ENCODE data around the gene CEBPB.
A peak's percentile ranks its signal among the peaks of the same experiment; 100 is the strongest.

DNA sequence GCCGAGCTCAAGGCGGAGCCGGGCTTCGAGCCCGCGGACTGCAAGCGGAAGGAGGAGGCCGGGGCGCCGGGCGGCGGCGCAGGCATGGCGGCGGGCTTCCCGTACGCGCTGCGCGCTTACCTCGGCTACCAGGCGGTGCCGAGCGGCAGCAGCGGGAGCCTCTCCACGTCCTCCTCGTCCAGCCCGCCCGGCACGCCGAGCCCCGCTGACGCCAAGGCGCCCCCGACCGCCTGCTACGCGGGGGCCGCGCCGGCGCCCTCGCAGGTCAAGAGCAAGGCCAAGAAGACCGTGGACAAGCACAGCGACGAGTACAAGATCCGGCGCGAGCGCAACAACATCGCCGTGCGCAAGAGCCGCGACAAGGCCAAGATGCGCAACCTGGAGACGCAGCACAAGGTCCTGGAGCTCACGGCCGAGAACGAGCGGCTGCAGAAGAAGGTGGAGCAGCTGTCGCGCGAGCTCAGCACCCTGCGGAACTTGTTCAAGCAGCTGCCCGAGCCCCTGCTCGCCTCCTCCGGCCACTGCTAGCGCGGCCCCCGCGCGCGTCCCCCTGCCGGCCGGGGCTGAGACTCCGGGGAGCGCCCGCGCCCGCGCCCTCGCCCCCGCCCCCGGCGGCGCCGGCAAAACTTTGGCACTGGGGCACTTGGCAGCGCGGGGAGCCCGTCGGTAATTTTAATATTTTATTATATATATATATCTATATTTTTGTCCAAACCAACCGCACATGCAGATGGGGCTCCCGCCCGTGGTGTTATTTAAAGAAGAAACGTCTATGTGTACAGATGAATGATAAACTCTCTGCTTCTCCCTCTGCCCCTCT is 1.1 kb downstream of the CEBPB start:
- TF ChIP-seq, protein P1, sequence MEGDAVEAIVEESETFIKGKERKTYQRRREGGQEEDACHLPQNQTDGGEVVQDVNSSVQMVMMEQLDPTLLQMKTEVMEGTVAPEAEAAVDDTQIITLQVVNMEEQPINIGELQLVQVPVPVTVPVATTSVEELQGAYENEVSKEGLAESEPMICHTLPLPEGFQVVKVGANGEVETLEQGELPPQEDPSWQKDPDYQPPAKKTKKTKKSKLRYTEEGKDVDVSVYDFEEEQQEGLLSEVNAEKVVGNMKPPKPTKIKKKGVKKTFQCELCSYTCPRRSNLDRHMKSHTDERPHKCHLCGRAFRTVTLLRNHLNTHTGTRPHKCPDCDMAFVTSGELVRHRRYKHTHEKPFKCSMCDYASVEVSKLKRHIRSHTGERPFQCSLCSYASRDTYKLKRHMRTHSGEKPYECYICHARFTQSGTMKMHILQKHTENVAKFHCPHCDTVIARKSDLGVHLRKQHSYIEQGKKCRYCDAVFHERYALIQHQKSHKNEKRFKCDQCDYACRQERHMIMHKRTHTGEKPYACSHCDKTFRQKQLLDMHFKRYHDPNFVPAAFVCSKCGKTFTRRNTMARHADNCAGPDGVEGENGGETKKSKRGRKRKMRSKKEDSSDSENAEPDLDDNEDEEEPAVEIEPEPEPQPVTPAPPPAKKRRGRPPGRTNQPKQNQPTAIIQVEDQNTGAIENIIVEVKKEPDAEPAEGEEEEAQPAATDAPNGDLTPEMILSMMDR (conservative IDR thresholded peaks at IDR 0.05 in 1 of 2, IDR thresholded peaks at IDR 0.05 in 1 of 2; ENCODE audit: extremely low read depth in 1 of 2, insufficient read depth in 1 of 2, low read depth in 1 of 2, low read length in 2 of 2): peak; percentile 6 to 30
- TF ChIP-seq EZH2 (IDR thresholded peaks at IDR 0.05; ENCODE audit: borderline replicate concordance, low read length): no peak
